Measurements from ENCODE around the gene KLC1. TPM values are rescaled to one million over a fixed set of nuclear protein-coding genes. Genes with fewer than 3 reads are reported as not detected.

KLC1 gene
- total RNA-seq, 1 donor from 2014 or later, result 266 TPM

DNA sequence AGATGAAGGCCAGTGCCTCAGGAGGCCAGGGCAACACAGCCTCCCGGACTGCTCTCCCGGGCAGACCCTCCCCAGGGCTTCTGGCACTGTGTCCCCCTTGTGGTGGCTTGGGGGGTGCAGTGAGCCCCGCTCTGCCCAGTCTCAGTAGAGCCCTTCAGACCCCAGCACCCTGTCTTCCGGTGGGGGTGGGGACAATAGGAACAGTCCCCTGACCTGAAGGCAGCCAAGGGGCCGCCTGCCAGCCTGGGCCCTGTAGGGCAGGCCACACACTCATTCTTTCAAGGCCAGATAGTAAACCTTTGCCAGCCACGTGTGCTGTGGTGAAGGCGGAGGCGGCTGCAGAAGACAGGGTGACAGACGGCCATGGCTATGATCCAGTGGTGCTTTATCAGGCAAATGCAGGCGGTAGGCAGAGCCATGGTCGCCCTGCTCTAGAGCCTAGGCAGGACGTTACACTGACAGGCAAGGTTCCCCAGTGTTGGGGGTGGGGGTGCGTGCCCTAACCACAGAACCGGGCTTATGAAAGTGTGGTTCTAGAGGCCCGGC is 101.6 kb downstream of the KLC1 start:
- TF ChIP-seq, protein P1, sequence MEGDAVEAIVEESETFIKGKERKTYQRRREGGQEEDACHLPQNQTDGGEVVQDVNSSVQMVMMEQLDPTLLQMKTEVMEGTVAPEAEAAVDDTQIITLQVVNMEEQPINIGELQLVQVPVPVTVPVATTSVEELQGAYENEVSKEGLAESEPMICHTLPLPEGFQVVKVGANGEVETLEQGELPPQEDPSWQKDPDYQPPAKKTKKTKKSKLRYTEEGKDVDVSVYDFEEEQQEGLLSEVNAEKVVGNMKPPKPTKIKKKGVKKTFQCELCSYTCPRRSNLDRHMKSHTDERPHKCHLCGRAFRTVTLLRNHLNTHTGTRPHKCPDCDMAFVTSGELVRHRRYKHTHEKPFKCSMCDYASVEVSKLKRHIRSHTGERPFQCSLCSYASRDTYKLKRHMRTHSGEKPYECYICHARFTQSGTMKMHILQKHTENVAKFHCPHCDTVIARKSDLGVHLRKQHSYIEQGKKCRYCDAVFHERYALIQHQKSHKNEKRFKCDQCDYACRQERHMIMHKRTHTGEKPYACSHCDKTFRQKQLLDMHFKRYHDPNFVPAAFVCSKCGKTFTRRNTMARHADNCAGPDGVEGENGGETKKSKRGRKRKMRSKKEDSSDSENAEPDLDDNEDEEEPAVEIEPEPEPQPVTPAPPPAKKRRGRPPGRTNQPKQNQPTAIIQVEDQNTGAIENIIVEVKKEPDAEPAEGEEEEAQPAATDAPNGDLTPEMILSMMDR (IDR thresholded peaks at IDR 0.05; ENCODE audit: insufficient read depth, low read length, poor library complexity, severe bottlenecking), result no peak
- peaks cover 1% of the 10 kb centered on the region for H3K36me3 ChIP-seq (ENCODE audit: control insufficient read depth, insufficient read depth, low read length)
- no peaks in the 10 kb centered on the region for H3K27me3 ChIP-seq (ENCODE audit: control insufficient read depth, insufficient read depth, low read length)
- no peak for DNase-seq (ENCODE audit: low read depth)
- no peak overlapping the region for H3K4me3 ChIP-seq (ENCODE audit: low read depth, low read length)

DNA sequence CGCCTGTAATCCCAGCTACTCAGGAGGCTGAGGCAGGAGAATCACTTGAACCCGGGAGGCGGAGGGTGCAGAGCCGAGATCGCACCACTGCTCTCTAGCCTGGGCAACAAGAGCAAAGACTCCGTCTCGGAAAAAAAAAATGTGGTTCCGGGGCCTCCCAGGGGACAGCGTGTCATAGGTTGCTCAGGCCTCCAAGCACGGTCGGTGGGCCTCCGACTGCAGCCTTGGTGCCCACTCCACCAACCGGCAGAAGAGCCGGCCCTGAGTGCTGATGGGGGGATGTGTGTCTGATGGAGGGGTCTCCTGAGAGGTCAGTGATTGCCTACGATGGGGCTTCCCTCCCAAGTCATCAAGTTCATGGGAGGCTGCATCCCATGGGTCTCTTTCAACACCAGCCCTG is 102.5 kb downstream of the KLC1 start:
- Histone ChIP-seq H3K27me3 (ENCODE audit: control insufficient read depth, insufficient read depth, low read length) (no peaks in the 10 kb centered on the region), H3K4me3 (ENCODE audit: low read depth, low read length) (no peak overlapping the region), H3K36me3 (ENCODE audit: control insufficient read depth, insufficient read depth, low read length) (peaks cover 1% of the 10 kb centered on the region)
- DNase-seq (ENCODE audit: low read depth), result no peak
- TF ChIP-seq, protein P1 (IDR thresholded peaks at IDR 0.05; ENCODE audit: insufficient read depth, low read length, poor library complexity, severe bottlenecking), result no peak

DNA sequence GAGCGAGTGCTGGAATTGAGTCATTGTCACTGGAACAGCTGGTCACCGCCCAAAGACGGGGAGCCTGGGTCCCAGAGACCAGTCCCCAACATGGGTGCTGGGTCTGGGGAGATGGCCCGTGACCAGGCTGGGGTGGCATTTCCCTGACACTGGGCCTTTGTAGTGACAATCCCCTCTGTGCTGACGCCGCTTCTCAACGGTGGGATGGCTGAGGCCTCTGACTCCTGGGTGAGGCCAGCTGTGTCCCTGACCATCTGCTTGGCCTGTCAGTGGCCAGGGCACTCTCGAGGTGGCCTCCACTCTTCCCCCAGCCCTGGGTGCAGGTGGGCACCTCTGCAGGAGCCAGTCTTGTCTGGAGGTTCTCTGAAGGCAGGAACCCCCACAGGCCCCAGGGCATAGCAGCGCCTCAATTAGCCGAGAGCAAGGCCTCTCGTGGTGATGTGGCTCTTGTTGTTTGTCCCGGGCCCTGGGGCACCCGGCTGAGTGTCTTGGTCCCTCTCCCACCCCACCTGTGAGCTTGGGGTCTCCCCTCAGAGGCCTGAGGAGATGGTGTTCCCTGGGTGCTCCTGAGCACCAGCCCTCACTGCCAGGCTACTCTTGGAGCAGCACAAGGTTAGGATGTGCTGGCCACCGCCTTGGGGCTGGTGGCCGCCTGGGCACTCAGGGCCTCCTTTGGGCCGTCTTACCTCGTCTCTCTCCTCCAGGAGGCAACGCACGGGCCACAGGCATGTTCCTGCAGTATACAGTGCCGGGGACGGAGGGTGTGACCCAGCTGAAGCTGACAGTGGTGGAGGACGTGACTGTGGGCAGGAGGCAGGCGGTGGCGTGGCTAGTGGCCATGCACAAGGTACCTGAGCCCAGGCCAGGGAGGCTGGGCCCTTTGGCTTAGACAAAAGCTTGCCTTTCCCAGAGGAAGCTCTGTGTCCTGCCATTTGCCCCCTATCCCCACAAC is 103.2 kb downstream of the KLC1 start:
- no peak overlapping the region for H3K4me3 ChIP-seq (ENCODE audit: low read depth, low read length)
- DNase-seq (ENCODE audit: low read depth), result no peak
- H3K36me3 ChIP-seq (ENCODE audit: control insufficient read depth, insufficient read depth, low read length), result peaks cover 1% of the 10 kb centered on the region
- TF ChIP-seq, protein P1 (IDR thresholded peaks at IDR 0.05; ENCODE audit: insufficient read depth, low read length, poor library complexity, severe bottlenecking), result no peak
- H3K27me3 ChIP-seq (ENCODE audit: control insufficient read depth, insufficient read depth, low read length), result no peaks in the 10 kb centered on the region

DNA sequence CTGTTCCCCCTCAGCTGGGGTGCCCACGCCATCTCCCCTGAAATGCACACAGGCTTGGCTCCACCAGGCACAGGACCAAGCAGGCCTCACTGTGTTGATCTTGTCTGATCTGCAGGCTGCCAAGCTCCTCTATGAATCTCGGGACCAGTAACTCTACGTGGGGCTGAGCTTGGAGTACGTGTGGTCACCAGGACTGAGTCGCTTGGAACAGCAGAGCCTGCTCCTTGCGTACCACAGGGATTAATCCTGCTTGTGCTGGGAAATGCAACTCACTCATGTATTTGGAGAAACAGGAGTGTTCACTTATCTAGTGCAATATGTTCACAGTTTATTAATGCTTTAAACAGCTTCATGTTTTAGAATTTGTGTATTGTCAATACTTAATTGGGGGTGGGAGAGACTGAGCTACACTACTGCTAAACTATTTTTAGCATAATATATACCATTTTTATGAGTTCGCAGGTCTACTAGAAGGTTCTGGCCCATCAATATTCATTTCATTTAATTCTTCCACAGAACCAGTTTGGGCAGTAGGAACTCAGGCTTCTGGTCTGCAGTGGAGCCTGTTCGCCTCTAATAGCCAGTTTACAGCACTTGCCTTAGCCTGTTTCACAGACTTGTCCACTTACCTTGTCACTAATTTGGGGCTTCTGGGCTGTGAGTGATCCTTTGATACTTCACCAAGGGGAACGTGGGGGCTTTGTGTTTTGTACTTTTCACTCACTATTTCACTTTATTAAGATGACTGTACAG is 104.0 kb downstream of the KLC1 start:
- Histone ChIP-seq H3K36me3 (ENCODE audit: control insufficient read depth, insufficient read depth, low read length) (peaks cover 3% of the 10 kb centered on the region), H3K4me3 (ENCODE audit: low read depth, low read length) (no peak overlapping the region), H3K27me3 (ENCODE audit: control insufficient read depth, insufficient read depth, low read length) (no peaks in the 10 kb centered on the region)
- TF ChIP-seq, protein P1 (IDR thresholded peaks at IDR 0.05; ENCODE audit: insufficient read depth, low read length, poor library complexity, severe bottlenecking), result no peak
- DNase-seq (ENCODE audit: low read depth), result no peak

DNA sequence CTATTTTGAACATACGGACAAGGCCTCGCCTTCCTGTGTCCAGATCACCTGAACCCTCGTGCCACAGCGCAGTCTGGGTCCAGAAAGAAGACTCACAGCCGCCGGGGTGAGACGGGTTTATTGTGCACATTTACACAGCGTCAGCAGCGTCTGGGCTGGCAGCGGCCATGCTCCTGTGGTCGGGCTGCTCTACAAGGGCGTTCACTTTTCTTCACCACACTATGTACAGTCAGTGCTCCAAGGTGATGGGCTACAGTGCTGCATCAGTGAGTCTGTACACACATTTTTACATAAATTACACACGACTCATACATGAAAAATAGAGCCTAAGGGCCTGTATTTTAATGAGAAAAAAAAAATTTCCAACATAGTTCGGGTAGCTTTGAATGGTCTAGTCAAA is 104.6 kb downstream of the KLC1 start:
- DNase-seq (ENCODE audit: low read depth), result no peak
- H3K4me3 ChIP-seq (ENCODE audit: low read depth, low read length), result no peak overlapping the region
- TF ChIP-seq, protein P1 (IDR thresholded peaks at IDR 0.05; ENCODE audit: insufficient read depth, low read length, poor library complexity, severe bottlenecking), result no peak
- H3K36me3 ChIP-seq (ENCODE audit: control insufficient read depth, insufficient read depth, low read length), result peaks cover 3% of the 10 kb centered on the region
- H3K27me3 ChIP-seq (ENCODE audit: control insufficient read depth, insufficient read depth, low read length), result no peaks in the 10 kb centered on the region

All from kidney epithelial cell (primary cell).